ENCODE measurements around the gene SLC22A23. TPM values are rescaled to one million over a fixed set of nuclear protein-coding genes. Genes with fewer than 3 reads are reported as not detected.

The SLC22A23 gene
- total RNA-seq, 2 experiments from 2014 or later: 13.4 to 13.6 TPM

DNA sequence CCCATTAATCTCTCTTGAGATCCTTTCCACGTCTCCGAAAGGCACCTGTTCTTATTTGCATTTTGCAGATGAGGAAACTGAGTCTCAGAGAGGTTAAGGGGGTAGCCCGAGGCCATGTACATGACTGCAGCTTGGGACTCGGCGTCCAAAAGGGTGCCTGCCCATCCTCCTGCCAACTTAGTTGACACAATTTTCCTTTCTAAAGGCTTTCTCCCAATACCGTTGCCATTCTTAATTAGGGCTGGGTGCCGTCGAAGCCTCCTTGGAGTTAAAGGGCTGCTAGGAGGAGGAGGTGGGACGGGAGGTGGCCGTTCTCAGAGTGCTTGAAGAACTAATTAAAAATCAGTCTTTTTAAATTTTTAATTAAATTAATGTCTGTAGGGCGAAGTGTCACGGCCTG, 198.6 kb downstream of the SLC22A23 start:
- peak overlapping the region; percentile 80 for H3K4me3 ChIP-seq (ENCODE audit: low read length)

DNA sequence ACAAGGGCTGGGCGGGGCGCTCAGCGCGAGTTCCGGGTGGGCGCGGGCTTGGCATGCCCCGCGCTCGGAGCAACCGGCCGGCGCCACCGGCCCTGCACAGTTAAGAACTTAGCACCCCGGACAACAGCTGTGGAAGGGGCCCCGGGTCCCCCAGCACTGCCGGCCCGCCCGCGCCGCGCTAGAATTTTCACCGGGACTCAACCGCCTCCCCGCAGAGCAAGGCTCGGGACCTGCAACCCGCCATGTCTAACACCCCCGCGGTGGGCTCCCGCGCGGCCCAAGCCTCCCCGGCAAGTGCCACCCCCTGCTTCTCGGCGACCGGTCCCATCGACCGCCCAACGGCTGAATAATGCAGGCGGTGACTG, 203.3 kb downstream of the SLC22A23 start:
- Histone ChIP-seq H3K36me3 (ENCODE audit: insufficient read depth, low read length) (no peaks in the 10 kb centered on the region), H3K27ac (ENCODE audit: low read depth in 1 of 2, low read length in 2 of 2) (no peak overlapping the region), H3K4me3 (ENCODE audit: low read length) (no peak overlapping the region), H3K27me3 (ENCODE audit: control insufficient read depth in 1 of 2, insufficient read depth in 2 of 2, low read length in 2 of 2) (peaks cover 4 to 12% of the 10 kb centered on the region in 2 experiments), H3K9me3 (ENCODE audit: control insufficient read depth in 1 of 2, insufficient read depth in 1 of 2, low read length in 2 of 2) (peaks cover 0 to 5% of the 10 kb centered on the region in 2 experiments), H3K4me1 (ENCODE audit: insufficient read depth, low read length) (peaks cover 17% of the 10 kb centered on the region)
- H3K4me3 Mint-ChIP-seq: no peak overlapping the region
- no peak overlapping the region for H3K27ac Mint-ChIP-seq
- ATAC-seq (ENCODE audit: poor library complexity) (no peak), DNase-seq (no peak)
- TF ChIP-seq, protein P1, sequence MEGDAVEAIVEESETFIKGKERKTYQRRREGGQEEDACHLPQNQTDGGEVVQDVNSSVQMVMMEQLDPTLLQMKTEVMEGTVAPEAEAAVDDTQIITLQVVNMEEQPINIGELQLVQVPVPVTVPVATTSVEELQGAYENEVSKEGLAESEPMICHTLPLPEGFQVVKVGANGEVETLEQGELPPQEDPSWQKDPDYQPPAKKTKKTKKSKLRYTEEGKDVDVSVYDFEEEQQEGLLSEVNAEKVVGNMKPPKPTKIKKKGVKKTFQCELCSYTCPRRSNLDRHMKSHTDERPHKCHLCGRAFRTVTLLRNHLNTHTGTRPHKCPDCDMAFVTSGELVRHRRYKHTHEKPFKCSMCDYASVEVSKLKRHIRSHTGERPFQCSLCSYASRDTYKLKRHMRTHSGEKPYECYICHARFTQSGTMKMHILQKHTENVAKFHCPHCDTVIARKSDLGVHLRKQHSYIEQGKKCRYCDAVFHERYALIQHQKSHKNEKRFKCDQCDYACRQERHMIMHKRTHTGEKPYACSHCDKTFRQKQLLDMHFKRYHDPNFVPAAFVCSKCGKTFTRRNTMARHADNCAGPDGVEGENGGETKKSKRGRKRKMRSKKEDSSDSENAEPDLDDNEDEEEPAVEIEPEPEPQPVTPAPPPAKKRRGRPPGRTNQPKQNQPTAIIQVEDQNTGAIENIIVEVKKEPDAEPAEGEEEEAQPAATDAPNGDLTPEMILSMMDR (IDR thresholded peaks at IDR 0.05): no peak
- peaks cover 24% of the 10 kb centered on the region for H3K27me3 Mint-ChIP-seq
- CTCF ChIA-PET: no interaction called here
- H3K36me3 Mint-ChIP-seq (ENCODE audit: low read depth): no peaks in the 10 kb centered on the region
- intact Hi-C loops (cut with DNase I, micrococcal nuclease): no loop called here
- POLR2A ChIA-PET: no interaction called here
- peaks cover 14% of the 10 kb centered on the region for H3K4me1 Mint-ChIP-seq (ENCODE audit: low read depth)
- no peaks in the 10 kb centered on the region for H3K9me3 Mint-ChIP-seq

More for the DNA sequence above, 198.6 kb downstream of the SLC22A23 start:
- intact Hi-C loops (cut with DNase I, micrococcal nuclease): loop anchor here (2.0 to 5.0 kb wide), 9 partner anchors 96 to 879 kb away; partner anchors contain the start of genes BPHL (in 1 of the 2), RIPK1 (in 1 of the 2) and TUBB2A (in 1 of the 2)
- no peaks in the 10 kb centered on the region for H3K27me3 Mint-ChIP-seq
- peaks cover 42% of the 10 kb centered on the region for H3K4me1 ChIP-seq (ENCODE audit: insufficient read depth, low read length)
- ChIA-PET POLR2A (interaction anchor here (1.0 to 1.9 kb wide), 4 partner anchors 9 to 877 kb away, joined by 3 to 9 read pairs (median 6); partner anchors contain the start of genes ECI2 and RIPK1), CTCF (no interaction called here)
- H3K27ac ChIP-seq (ENCODE audit: low read depth in 1 of 2, low read length in 2 of 2): no peak overlapping the region
- peaks cover 16% of the 10 kb centered on the region for H3K36me3 Mint-ChIP-seq (ENCODE audit: low read depth)
- H3K4me3 Mint-ChIP-seq: peak overlapping the region; percentile 83
- DNase-seq: peak in 1 of 14 experiments; percentile 11
- peaks cover 0 to 5% of the 10 kb centered on the region in 2 experiments for H3K9me3 ChIP-seq (ENCODE audit: control insufficient read depth in 1 of 2, insufficient read depth in 1 of 2, low read length in 2 of 2)
- peaks cover 5% of the 10 kb centered on the region for H3K36me3 ChIP-seq (ENCODE audit: insufficient read depth, low read length)
- no peaks in the 10 kb centered on the region for H3K9me3 Mint-ChIP-seq
- ATAC-seq (ENCODE audit: poor library complexity): no peak
- peaks cover 37% of the 10 kb centered on the region for H3K4me1 Mint-ChIP-seq (ENCODE audit: low read depth)
- H3K27ac Mint-ChIP-seq: peak overlapping the region; percentile 92
- no peaks in the 10 kb centered on the region for H3K27me3 ChIP-seq (ENCODE audit: control insufficient read depth in 1 of 2, insufficient read depth in 2 of 2, low read length in 2 of 2)
- TF ChIP-seq, protein P1 (IDR thresholded peaks at IDR 0.05): no peak

- Histone ChIP-seq H3K36me3 (ENCODE audit: insufficient read depth, low read length) (no peaks in the 10 kb centered on the region), H3K4me1 (ENCODE audit: insufficient read depth, low read length) (peaks cover 12% of the 10 kb centered on the region), H3K27me3 (ENCODE audit: control insufficient read depth in 1 of 2, insufficient read depth in 2 of 2, low read length in 2 of 2) (peaks cover 4 to 18% of the 10 kb centered on the region in 2 experiments), H3K9me3 (ENCODE audit: control insufficient read depth in 1 of 2, insufficient read depth in 1 of 2, low read length in 2 of 2) (peaks cover 0 to 5% of the 10 kb centered on the region in 2 experiments), H3K4me3 (ENCODE audit: low read length) (no peak overlapping the region), H3K27ac (ENCODE audit: low read depth in 1 of 2, low read length in 2 of 2) (no peak overlapping the region)
- intact Hi-C loops (cut with DNase I, micrococcal nuclease): no loop called here
- H3K27ac Mint-ChIP-seq: no peak overlapping the region
- no peak for DNase-seq
- H3K9me3 Mint-ChIP-seq: no peaks in the 10 kb centered on the region
- H3K27me3 Mint-ChIP-seq: peaks cover 30% of the 10 kb centered on the region
- no peaks in the 10 kb centered on the region for H3K36me3 Mint-ChIP-seq (ENCODE audit: low read depth)
- H3K4me3 Mint-ChIP-seq: no peak overlapping the region
- POLR2A ChIA-PET: no interaction called here
- TF ChIP-seq, protein P1 (IDR thresholded peaks at IDR 0.05): no peak
- CTCF ChIA-PET: interaction anchor here (2.5 kb wide), 1 partner anchor 91 kb away, joined by 9 read pairs; no protein-coding TSS in a partner anchor
- no peak for ATAC-seq (ENCODE audit: poor library complexity)
- peaks cover 14% of the 10 kb centered on the region for H3K4me1 Mint-ChIP-seq (ENCODE audit: low read depth)
Observed at GRCh38 chr6:3252861-3253596, 203.8 kb downstream of the SLC22A23 start.
